Measurements from ENCODE around the gene RNF128. TPM values are rescaled to one million over a fixed set of nuclear protein-coding genes. Genes with fewer than 3 reads are reported as not detected.

RNF128 gene
- total RNA-seq, 4 donors from 2014 or later, result under 0.01 to 0.17 (median 0.13) TPM; not detected in 1

DNA sequence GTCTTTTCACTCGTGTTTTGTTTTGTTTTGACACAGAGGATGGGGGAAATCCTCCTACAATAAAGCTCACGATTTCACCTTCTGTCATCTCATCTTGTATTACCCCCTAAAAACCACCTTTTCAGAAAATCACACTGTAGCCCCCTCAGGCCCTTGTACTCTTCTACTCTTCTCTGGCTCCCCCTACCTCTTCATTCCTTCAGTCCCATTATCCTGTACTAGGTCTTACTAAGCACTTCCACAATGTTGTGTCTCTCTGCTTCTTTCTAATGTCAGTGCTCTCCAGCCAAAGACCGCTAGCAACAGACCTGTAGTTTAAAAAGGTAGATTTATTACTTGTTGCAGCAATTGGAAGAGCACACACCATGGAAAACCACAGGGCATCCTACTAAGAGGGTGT, 30.0 kb upstream of the RNF128 start:
- WGBS, result 43% methylated on average over 3 of the region's 3 CpGs
- TF ChIP-seq POLR2AphosphoS5 (IDR thresholded peaks at IDR 0.05), result no peak
- TF ChIP-seq, protein P1, sequence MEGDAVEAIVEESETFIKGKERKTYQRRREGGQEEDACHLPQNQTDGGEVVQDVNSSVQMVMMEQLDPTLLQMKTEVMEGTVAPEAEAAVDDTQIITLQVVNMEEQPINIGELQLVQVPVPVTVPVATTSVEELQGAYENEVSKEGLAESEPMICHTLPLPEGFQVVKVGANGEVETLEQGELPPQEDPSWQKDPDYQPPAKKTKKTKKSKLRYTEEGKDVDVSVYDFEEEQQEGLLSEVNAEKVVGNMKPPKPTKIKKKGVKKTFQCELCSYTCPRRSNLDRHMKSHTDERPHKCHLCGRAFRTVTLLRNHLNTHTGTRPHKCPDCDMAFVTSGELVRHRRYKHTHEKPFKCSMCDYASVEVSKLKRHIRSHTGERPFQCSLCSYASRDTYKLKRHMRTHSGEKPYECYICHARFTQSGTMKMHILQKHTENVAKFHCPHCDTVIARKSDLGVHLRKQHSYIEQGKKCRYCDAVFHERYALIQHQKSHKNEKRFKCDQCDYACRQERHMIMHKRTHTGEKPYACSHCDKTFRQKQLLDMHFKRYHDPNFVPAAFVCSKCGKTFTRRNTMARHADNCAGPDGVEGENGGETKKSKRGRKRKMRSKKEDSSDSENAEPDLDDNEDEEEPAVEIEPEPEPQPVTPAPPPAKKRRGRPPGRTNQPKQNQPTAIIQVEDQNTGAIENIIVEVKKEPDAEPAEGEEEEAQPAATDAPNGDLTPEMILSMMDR (IDR thresholded peaks at IDR 0.05), result no peak
- TF ChIP-seq EP300 (IDR thresholded peaks at IDR 0.05), result no peak
- no peak for TF ChIP-seq POLR2A (IDR thresholded peaks at IDR 0.05; ENCODE audit: low read depth)
- no peaks in the 10 kb centered on the region for H3K27me3 ChIP-seq
- intact Hi-C loops (cut with DNase I), result no loop called here
- H3K9me3 ChIP-seq, result no peaks in the 10 kb centered on the region
- no peaks in the 10 kb centered on the region for H3K36me3 ChIP-seq
- H3K4me3 ChIP-seq, result no peak overlapping the region
- H3K27ac ChIP-seq (replicated peaks in 1 of 4), result no peak overlapping the region
- DNase-seq (ENCODE audit: extremely low spot score), result no peak
- no peaks in the 10 kb centered on the region for H3K4me1 ChIP-seq

DNA sequence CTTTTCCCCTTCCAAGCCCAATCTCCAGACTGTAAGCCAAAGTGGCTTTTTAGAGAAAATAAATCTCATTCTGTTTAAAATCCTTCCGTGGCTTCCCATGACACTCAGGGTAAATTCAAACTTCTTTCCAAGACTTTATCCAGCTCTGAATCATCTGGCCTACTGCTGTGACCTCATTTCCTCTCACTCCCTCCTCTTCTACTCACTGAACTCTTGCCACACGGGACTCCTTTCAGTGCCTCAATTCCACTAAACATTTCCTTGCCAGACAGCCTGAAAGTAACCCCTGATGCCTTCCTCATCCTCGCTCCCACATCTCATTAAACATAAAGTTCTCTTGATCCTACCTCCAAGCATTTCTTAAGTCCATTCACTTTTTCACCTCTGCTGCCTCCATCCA, 27.8 kb upstream of the RNF128 start:
- Histone ChIP-seq H3K4me1 (no peaks in the 10 kb centered on the region), H3K36me3 (no peaks in the 10 kb centered on the region), H3K27me3 (no peaks in the 10 kb centered on the region), H3K4me3 (no peak overlapping the region), H3K27ac (replicated peaks in 1 of 4) (no peak overlapping the region), H3K9me3 (no peaks in the 10 kb centered on the region)
- WGBS, result 59% methylated on average over 3 of the region's 3 CpGs
- TF ChIP-seq POLR2A (IDR thresholded peaks at IDR 0.05; ENCODE audit: low read depth), result no peak
- TF ChIP-seq, protein P1 (IDR thresholded peaks at IDR 0.05), result no peak
- TF ChIP-seq POLR2AphosphoS5 (IDR thresholded peaks at IDR 0.05), result no peak
- no peak for TF ChIP-seq EP300 (IDR thresholded peaks at IDR 0.05)
- intact Hi-C loops (cut with DNase I), result no loop called here
- DNase-seq (ENCODE audit: extremely low spot score), result no peak

DNA sequence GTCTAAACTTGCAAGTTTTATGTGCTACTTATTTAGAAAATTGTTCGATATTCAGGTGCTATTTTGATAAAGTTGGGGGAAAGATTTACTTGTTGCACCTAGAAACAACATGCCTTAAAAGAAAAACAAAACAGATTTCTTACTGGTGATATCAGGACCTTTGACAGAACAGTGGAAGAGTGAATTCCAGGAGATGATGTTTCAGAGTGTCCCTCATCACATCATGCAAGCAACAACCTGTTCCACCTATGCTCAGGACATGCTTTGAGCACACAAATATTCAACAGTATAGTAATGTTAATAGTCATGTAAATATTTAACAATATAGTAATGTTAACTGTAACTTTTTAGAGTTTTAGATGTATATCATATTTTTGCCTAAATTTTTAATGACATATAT, 23.9 kb upstream of the RNF128 start:
- Histone ChIP-seq H3K27me3 (no peaks in the 10 kb centered on the region), H3K4me1 (no peaks in the 10 kb centered on the region), H3K4me3 (no peak overlapping the region), H3K27ac (replicated peaks in 1 of 4) (no peak overlapping the region), H3K36me3 (no peaks in the 10 kb centered on the region), H3K9me3 (no peaks in the 10 kb centered on the region)
- TF ChIP-seq POLR2AphosphoS5 (IDR thresholded peaks at IDR 0.05) (no peak), POLR2A (IDR thresholded peaks at IDR 0.05; ENCODE audit: low read depth) (no peak), EP300 (IDR thresholded peaks at IDR 0.05) (no peak)
- TF ChIP-seq, protein P1 (IDR thresholded peaks at IDR 0.05), result no peak
- no peak for DNase-seq (ENCODE audit: extremely low spot score)
- 84% methylated on average over 1 of the region's 1 CpG for WGBS
- intact Hi-C loops (cut with DNase I), result no loop called here

DNA sequence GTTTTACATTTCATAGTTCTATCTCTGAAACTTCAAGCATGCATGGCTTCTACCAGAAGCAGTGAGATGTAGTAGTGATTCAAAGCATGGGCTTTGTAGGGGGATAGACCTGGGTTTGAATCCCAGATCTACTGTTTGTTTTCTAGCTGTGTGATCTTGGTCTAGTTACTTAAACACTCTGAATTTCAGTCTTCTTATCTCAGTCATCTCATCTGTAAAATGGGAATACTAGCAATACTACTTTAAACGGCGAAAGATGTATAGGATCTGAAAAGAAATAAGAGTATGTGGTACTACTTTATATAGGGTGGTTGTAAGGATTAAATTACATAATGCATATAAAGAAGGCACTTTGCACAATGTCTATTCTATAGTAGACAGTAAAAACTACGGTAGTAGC, 20.0 kb upstream of the RNF128 start:
- no peaks in the 10 kb centered on the region for H3K9me3 ChIP-seq
- H3K36me3 ChIP-seq, result no peaks in the 10 kb centered on the region
- TF ChIP-seq, protein P1 (IDR thresholded peaks at IDR 0.05), result no peak
- no peak for TF ChIP-seq EP300 (IDR thresholded peaks at IDR 0.05)
- no peak for TF ChIP-seq POLR2A (IDR thresholded peaks at IDR 0.05; ENCODE audit: low read depth)
- TF ChIP-seq POLR2AphosphoS5 (IDR thresholded peaks at IDR 0.05), result no peak
- DNase-seq (ENCODE audit: extremely low spot score), result no peak
- no peak overlapping the region for H3K4me3 ChIP-seq
- WGBS, result 90% methylated on average over 3 of the region's 3 CpGs
- no peaks in the 10 kb centered on the region for H3K27me3 ChIP-seq
- H3K27ac ChIP-seq (replicated peaks in 1 of 4), result no peak overlapping the region
- no peaks in the 10 kb centered on the region for H3K4me1 ChIP-seq
- intact Hi-C loops (cut with DNase I), result no loop called here

DNA sequence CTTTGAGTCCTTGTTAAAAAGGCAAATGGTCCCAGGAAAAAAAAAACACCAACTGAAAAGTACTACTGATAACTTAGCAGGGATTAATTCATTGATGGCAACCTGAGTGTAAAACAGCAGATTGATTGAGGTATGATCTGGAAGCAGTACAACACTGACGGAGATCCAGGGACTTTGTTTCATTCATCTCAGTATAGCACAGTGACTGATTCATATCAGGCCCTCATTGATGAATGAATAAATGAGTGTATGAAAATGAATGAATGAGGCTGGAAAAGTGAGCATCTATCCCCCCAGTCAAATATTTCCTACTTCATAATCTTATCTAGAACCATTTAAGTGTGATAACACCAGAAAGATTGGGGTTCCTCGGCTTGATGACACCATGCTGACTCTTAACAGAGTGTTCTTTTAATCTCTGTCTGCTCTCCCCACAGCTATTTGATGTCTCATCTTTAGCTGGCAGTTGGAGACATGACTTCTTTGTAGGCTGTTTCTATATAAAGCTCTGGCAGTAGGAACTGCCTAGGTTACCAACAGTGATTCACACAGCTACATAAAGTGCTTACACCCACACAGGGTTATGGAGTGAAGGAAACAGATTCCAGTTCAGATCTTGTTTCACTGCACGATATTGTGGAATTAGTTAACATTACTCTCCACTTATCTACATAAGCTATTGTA, 18.6 kb upstream of the RNF128 start:
- Histone ChIP-seq H3K9me3 (no peaks in the 10 kb centered on the region), H3K27me3 (peaks cover 0 to 3% (median 0%) of the 10 kb centered on the region in 4 donors), H3K27ac (replicated peaks in 1 of 4) (no peak overlapping the region), H3K4me3 (no peak overlapping the region), H3K36me3 (no peaks in the 10 kb centered on the region), H3K4me1 (no peaks in the 10 kb centered on the region)
- no peak for DNase-seq (ENCODE audit: extremely low spot score)
- 53% methylated on average over 3 of the region's 3 CpGs for WGBS
- TF ChIP-seq POLR2AphosphoS5 (IDR thresholded peaks at IDR 0.05) (no peak), POLR2A (IDR thresholded peaks at IDR 0.05; ENCODE audit: low read depth) (no peak), EP300 (IDR thresholded peaks at IDR 0.05) (no peak)
- TF ChIP-seq, protein P1 (IDR thresholded peaks at IDR 0.05), result no peak
- intact Hi-C loops (cut with DNase I), result no loop called here
